ENCODE results near the gene UGT2B11. TPM values are rescaled to one million over a fixed set of nuclear protein-coding genes. Genes with fewer than 3 reads are reported as not detected.
"Not testable (repeated sequence)": the region's sequence is repeated elsewhere in the genome, so short reads cannot be mapped to it uniquely, and the experiment has no call there.

The UGT2B11 gene
- total RNA-seq, 1 experiment from 2014 or later = not detected

GRCh38 chr4:69166376-69166775, 48.2 kb downstream of the UGT2B11 start:
- intact Hi-C loops (cut with micrococcal nuclease; ENCODE audit: unreplicated experiment); H3K36me3 ChIP-seq (ENCODE audit: control insufficient read depth, insufficient read depth, low read length); BruUV-seq (replicated peaks); H3K9me3 ChIP-seq (ENCODE audit: control insufficient read depth, insufficient read depth, low read depth, low read length); DNase-seq (ENCODE audit: low read depth, low spot score); in situ Hi-C loops (cut with HindIII; ENCODE audit: low pct_unique_long_range_greater_than_20kb, low sequenced_read_pairs); POLR2A ChIA-PET; H3K27me3 ChIP-seq (ENCODE audit: control insufficient read depth, insufficient read depth, low read length); H3K4me3 ChIP-seq (ENCODE audit: low read depth in 2 of 2, low read length in 2 of 2); H3K4me1 ChIP-seq (ENCODE audit: control insufficient read depth, insufficient read depth, low read length); H3K27ac ChIP-seq (ENCODE audit: low read length); CTCF ChIA-PET; ATAC-seq: not testable (repeated sequence)

GRCh38 chr4:69165707-69166106, 48.8 kb downstream of the UGT2B11 start:
- POLR2A ChIA-PET; H3K4me3 ChIP-seq (ENCODE audit: low read depth in 2 of 2, low read length in 2 of 2); DNase-seq (ENCODE audit: low read depth, low spot score); H3K4me1 ChIP-seq (ENCODE audit: control insufficient read depth, insufficient read depth, low read length); ATAC-seq; H3K9me3 ChIP-seq (ENCODE audit: control insufficient read depth, insufficient read depth, low read depth, low read length); H3K36me3 ChIP-seq (ENCODE audit: control insufficient read depth, insufficient read depth, low read length); CTCF ChIA-PET; in situ Hi-C loops (cut with HindIII; ENCODE audit: low pct_unique_long_range_greater_than_20kb, low sequenced_read_pairs); H3K27me3 ChIP-seq (ENCODE audit: control insufficient read depth, insufficient read depth, low read length); intact Hi-C loops (cut with micrococcal nuclease; ENCODE audit: unreplicated experiment); BruUV-seq (replicated peaks); H3K27ac ChIP-seq (ENCODE audit: low read length): not testable (repeated sequence)

GRCh38 chr4:69156913-69157312, 57.6 kb downstream of the UGT2B11 start:
- no peak for TF ChIP-seq SIN3A (IDR thresholded peaks at IDR 0.05; ENCODE audit: borderline replicate concordance, insufficient read depth, low read depth, low read length)
- peak; percentile 5; the same call in 1 of the 2 replicates for TF ChIP-seq CTCF (IDR thresholded peaks at IDR 0.05)
- intact Hi-C loops (cut with micrococcal nuclease; ENCODE audit: unreplicated experiment) = no loop called here
- BruUV-seq (replicated peaks) = no TSS peak
- Histone ChIP-seq H3K9me3 (ENCODE audit: control insufficient read depth, insufficient read depth, low read depth, low read length) (no peaks in the 10 kb centered on the region), H3K4me1 (ENCODE audit: control insufficient read depth, insufficient read depth, low read length) (no peaks in the 10 kb centered on the region), H3K27ac (ENCODE audit: low read length) (no peak overlapping the region), H3K36me3 (ENCODE audit: control insufficient read depth, insufficient read depth, low read length) (no peaks in the 10 kb centered on the region), H3K27me3 (ENCODE audit: control insufficient read depth, insufficient read depth, low read length) (no peaks in the 10 kb centered on the region), H3K4me3 (ENCODE audit: low read depth in 2 of 2, low read length in 2 of 2) (no peak overlapping the region)
- ATAC-seq = no peak
- in situ Hi-C loops (cut with HindIII; ENCODE audit: low pct_unique_long_range_greater_than_20kb, low sequenced_read_pairs) = no loop called here
- POLR2A ChIA-PET = no interaction called here
- CTCF ChIA-PET = no interaction called here
- no peak for DNase-seq (ENCODE audit: low read depth, low spot score)

GRCh38 chr4:69154021-69154420, 60.5 kb downstream of the UGT2B11 start:
- Histone ChIP-seq H3K36me3 (ENCODE audit: control insufficient read depth, insufficient read depth, low read length) (no peaks in the 10 kb centered on the region), H3K4me3 (ENCODE audit: low read depth in 2 of 2, low read length in 2 of 2) (no peak overlapping the region), H3K4me1 (ENCODE audit: control insufficient read depth, insufficient read depth, low read length) (no peaks in the 10 kb centered on the region), H3K9me3 (ENCODE audit: control insufficient read depth, insufficient read depth, low read depth, low read length) (no peaks in the 10 kb centered on the region), H3K27me3 (ENCODE audit: control insufficient read depth, insufficient read depth, low read length) (no peaks in the 10 kb centered on the region), H3K27ac (ENCODE audit: low read length) (no peak overlapping the region)
- no peak for ATAC-seq
- no peak for TF ChIP-seq REST (IDR thresholded peaks at IDR 0.05; ENCODE audit: insufficient read depth in 1 of 2, low read depth in 2 of 2, low read length in 1 of 2)
- no peak for TF ChIP-seq CTCF (IDR thresholded peaks at IDR 0.05)
- TF ChIP-seq TCF7L2 (IDR thresholded peaks at IDR 0.05; ENCODE audit: low read depth, low read length) = no peak
- no peak for TF ChIP-seq SIN3A (IDR thresholded peaks at IDR 0.05; ENCODE audit: borderline replicate concordance, insufficient read depth, low read depth, low read length)
- TF ChIP-seq POLR2AphosphoS5 (IDR thresholded peaks at IDR 0.05; ENCODE audit: low read depth, low read length) = no peak
- POLR2A ChIA-PET = no interaction called here
- CTCF ChIA-PET = no interaction called here
- in situ Hi-C loops (cut with HindIII; ENCODE audit: low pct_unique_long_range_greater_than_20kb, low sequenced_read_pairs) = no loop called here
- BruUV-seq (replicated peaks) = no TSS peak
- no peak for DNase-seq (ENCODE audit: low read depth, low spot score)
- intact Hi-C loops (cut with micrococcal nuclease; ENCODE audit: unreplicated experiment) = no loop called here
